GM18498 (cell line): ENCODE data around the gene NFATC1.
"Not testable (repeated sequence)": the region's sequence is repeated elsewhere in the genome, so short reads cannot be mapped to it uniquely, and the experiment has no call there.

Experiments used
- ATAC-seq: cut with Tn5 transposase; IDR thresholded peaks from one replicate; pipeline ENCODE4 v1.9.1; 2021; ENCODE audit warnings: mild to moderate bottlenecking, moderate library complexity; ENCODE audit not compliant: unreplicated experiment

Gene NFATC1

DNA sequence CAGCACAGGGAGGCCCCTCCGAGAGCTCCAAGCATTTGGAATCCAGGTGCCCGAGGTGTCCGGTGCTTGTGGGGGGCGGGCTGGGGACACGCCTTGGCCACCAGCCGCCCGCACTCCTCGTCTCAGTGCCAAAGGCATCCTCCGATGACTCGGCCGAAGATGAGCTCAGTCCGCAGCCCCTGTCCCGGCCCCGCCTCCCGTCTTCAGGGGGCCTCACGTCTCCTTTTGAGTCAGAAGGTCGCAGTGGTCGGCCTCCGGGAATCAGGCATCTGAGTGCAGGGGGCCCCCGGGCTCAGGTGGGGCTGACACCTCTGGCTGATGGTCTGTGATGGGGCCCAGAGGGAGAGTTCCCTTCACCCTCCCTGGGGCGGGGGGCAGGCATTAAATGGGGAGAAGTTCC, 74.8 kb downstream of the NFATC1 start:
- no peak for ATAC-seq

DNA sequence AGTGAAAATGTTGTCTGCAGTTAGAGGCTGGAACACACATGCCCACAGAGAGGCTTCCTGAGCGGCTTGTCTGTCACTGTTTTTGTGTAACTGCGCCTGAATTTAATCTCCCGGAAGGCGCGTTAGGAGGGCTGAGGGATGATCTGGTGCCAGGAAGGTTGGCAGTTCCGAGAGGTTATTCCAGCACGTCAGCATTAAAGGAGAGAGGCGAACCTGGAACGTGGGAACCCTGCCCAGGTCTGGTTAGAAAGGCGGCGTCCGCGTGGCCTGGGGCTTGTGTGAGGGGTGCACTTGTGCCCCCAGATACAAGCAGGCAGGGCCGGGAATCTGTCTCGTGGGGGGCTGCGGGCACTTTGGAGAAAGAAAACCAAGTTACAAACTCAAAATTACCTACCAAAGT, 75.3 kb downstream of the NFATC1 start:
- no peak for ATAC-seq

DNA sequence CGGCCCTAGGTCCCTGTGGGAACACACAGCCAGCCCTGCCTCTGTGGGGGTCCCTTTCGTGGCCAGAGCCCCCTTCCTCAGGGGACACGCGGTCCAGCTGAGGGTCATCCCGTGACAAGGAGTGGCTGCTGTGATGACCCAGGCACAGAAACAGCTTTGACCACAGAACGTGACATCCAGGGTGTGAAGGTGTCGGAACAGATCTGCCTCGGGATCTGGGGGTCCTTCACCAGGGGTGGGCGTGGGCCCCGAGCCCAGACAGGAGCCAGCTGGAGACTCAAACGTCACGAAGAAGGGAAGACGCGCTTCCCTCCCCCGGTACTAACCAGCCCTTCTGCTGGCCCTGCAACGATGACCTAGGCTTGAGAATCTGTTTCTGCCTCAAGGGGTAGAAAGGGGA, 75.9 kb downstream of the NFATC1 start:
- no peak for ATAC-seq

DNA sequence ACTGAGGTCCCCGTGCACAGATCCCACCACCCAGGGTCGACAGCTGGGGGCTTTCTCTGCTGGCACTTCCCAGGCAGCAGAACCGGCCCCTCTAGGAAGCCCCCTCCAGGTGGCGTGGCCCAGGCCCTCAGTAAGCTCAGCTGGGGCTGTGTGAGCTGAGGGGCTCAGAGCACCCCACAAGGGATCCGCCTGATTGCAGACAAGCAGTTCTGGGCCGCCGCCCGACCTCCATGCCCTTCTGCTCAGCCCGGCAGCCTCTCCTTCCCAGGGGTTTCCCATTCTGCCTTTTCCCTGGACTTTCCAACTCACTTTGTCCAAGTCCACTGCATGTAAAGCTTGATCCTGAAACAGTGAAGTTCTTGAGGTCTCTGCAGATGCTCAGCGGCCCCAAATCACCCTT, 76.4 kb downstream of the NFATC1 start:
- no peak for ATAC-seq

DNA sequence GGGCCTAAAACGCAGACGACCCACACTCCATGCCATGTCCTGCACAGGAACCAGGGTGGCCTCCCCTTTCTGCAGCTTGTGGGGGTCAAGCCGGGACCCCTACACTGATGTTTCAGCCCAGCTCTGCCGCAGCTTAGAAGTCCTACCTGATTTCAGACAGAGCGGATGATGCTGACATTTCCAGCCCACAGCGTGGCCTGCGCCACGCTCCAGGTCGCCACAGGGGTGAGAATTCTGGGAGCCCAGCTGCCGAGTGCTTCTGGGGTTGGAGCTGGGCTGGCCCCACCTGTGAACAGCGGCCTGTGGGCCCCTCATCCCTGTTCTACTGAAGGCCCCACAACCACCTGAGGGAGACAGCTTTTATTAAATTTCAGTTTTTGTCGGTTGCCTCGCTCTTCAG, 77.2 kb downstream of the NFATC1 start:
- no peak for ATAC-seq

DNA sequence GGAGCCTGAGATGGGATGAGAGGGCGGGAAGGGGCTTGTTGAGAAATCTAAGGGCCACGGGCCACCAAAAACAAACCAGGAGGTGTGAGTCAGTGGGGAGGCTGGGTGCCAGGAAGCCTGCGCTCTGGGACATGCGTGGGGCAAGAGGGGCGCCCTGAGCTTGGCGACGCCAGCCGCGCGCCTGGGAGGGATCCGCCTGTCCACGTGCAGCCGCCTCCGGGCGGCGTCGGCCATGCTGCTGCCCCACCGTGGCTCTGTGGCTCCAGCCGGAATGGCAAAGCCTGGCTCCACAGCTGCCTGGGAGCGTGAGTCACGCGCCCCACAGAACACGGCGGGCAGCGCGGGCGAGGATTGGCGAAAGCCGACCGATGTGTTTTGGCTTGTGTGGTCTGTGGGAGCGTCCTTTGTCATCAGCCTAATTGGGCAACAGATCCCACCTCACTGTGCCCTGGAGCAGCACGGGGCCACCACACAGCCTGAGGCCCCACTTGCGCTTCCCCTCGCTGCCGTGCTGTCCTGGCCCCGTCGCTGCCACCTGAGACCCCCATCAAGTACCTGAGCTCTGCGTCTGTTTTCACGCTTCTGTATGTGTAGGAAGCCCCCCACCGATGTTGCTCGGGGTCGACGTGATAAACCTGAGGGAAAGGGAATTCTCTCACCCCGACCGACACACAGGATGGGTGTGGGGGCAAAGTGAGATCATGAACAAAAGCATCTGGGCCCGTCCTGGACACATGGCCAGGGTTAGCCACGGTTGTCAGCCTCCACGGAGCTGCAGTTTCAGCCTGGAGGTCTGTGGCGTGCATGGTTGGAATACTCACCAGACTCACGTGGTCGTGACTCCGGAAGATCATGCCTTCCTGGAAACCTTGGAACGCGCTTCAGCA, 80.5 kb downstream of the NFATC1 start:
- ATAC-seq, result no peak

DNA sequence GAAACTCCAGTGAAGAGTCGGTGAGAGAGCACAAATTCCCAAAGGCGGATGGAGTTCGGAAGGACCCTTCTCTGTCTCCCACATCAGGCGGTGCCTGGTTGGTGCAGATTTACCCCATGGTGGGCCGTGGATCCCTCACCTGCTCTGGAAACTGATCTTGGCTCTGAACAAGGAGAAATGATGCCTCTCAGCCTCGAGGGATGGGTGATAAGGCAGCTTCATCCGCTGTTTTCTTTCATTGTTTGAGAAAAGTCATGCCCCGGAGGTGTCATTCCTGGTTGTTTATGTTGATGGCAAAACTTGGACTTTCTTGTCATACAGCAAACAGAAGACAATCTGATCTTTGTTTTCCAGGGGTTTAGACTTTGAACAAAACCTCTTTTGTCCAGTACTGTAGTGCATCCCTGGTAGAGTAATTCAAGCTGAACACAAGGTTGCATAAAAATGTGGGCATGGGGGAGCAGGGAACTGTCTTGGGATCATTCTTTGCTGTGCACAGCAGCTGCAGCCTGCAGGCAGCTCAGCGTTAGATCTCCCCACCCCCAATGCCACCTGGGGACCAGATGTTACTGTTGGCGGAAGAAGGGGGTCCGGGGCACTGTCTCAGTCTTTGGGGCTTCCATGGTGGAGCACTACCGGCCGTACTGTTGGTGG, 81.3 kb downstream of the NFATC1 start:
- ATAC-seq, result no peak

DNA sequence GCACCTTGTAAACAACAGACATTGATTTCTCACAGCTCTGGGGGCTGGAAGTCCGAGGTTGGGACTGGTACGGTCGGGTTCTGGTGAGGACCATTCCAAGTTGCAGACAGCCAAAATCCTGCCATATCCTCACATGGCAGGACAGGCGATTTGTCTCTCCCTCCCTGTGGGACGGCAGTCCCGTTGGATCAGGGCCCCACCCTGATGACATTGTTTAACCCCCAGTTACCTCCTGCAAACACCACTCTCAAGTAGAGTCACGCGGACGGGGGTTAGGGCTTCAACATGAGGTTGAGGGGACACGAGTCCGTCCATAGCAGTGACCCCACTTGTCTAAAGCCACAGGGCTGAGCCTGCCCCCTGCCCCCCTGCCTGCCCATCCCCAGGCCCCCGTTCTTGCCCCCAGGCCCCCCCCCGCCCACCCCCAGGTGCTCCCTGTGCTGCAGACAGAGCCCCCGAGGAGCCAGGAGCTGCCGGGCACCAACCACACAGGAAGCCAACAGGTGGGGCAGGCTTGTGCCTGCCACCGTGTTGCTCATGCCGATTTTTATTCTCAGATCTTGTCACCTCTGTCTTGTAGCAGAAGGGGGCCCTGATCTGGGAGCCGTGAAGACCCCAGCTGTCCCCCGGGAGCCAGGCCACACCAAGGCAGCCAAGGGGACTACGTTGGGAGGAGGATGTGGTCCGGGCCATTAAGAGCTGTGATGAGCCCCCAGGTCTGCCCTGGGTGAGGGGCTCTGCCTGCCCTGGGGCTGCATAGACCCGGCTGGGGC, 82.2 kb downstream of the NFATC1 start:
- ATAC-seq, result no peak

DNA sequence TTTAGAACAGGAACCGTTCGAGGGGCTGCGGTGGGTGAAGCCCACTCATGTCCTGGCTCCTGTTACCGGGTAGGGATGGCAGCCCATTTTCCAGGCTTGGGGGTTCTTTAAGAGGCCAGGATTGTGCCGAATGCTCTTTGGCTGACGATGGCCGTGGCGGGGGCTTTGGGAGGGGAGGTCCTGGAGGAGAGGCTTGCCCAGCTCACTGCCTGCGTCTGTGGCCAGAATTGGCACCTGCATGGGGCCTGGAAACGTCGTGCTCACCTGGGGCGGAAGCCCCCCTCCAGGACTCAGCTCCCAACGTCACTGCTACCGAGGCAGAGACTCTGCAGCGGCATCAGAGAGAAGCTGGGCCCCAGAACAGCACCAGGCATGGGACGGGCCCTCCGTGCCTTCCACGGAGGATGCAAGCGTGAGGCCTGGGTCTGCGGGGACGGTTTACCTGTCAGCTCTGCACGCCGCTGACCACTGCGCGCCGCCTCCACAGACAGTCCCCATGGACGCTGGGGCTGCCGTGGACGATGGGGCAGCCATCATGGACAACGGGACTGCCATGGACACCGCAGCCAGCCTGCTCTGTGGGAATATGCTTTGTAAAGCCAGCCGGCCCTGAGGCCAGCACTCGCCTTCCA, 82.9 kb downstream of the NFATC1 start:
- ATAC-seq, result no peak

DNA sequence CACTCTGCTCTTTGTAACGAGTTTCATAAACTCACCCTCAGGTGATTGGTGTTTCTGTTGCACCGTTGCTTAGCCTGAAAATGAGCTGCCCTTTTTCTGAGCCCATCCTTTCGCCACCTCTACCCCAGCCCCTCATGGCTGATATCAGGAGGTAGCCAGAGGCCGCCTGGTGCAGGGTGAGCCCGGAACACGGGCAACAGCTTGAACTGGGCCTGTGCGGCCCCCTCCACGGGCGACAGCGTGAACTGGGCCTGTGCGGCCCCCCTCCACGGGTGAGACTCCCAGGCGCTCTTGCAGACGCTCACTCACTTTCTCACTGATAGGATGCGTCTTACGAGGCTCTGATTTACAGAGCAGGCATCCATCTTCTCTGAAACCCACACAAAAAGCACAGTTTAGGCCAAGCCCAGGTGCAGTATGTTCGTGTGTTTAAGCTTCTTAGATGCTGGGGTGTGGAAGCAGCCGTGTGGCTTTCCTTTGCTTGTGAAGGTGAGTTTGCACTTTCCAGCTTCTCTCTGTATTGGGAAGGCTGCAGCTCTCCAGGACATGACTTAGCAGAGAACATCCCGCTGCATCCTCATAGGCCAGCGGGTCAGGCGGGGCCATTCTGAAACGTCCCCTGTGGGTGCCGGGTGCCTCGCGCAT, 83.5 kb downstream of the NFATC1 start:
- no peak for ATAC-seq

DNA sequence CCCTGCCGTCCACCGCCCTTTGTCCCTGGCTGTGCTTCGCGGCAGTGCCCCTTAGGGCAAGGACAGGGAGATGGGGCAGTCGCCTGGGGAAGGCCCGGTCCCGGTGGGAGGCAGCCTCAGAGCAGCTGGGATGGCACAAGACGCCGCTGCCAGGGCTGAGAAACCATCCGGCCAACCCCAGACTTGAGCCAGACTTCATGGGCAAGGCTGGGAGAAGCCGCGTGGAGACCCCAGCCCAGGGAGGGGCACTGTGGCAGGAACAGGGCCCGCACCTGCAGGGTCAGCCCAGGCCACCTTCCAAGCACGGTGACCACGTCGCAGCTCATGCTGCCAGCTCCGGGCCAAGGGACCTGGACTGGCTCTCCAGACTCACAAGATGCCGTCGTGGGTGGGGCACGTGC, 84.0 kb downstream of the NFATC1 start:
- ATAC-seq, result no peak

DNA sequence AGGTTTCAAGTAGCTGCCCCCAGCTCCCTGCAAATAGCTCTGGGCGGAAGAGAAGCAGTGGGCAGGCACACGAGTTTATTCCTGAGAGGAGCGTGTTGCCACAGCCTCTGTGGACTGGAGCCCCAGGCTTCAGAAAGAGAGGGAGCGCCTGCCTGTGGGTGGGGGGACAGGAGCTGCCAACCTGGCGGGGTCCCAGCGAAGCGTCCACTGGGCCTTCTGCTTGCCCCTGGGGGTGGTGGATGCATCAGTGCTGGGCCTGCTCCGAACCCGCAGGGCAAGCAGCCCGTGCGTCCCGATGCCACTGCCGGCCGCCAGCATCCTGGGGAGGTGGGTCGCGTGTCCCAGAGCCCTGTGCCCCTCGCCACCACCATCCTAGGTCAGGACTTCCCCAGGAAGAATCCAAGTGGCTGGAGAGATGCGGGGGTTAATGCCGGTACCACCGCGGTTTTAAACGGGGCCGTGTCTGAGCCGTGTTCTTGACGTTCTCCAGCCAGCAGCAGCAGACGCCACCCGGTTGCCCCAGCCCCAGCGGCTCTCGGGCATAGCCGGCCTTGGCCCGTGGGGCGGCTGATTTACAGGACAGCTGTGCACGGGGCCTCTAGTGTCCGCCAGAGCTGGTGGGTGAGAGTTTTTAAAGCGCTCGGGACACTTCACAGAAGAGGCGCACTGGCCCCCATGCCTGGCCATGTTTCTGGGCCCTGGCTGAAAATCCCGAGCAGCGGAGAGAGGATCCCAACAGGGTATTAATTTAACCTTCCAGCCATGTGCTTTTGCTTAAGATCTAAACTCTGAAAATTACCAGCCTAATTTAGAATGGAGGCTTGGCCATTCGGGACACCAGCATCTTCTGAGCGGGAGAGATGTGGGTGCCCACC, 84.7 kb downstream of the NFATC1 start:
- ATAC-seq, result no peak

DNA sequence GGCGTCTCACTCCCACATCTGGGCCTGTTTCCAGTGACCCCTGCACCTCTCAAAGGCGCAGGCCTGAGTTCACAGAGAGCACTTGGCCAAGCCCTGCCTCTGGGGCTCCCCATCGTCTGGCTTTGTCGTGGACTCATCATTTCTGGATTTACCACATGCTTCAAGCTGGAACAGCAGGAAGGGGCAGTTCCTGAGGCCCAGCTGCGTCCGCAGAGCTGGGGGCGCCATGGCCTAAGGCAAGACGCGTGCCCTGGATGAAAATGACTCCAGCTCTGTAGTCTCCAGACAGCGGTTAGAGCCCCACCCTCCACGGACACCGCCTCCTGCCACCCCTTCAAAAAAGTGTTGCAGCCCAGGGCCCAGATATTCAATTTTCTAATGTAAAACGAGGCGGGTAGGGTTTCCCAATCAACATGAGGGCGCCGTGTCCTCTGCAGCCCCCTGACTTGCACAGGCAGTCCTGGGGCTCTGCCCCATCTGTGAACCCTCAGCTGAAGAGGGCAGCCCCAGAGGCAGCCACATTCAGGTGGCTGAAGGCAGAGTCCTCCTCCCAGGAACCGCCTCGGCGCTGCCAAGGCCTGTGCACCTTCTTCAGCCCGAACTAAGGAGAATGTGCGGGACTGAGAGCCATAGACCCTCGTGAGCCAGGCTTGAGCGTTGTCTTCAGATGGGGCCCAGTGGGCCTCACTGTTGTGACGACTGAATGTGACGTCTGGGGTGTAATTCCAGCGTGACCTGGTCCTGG, 85.5 kb downstream of the NFATC1 start:
- no peak for ATAC-seq

DNA sequence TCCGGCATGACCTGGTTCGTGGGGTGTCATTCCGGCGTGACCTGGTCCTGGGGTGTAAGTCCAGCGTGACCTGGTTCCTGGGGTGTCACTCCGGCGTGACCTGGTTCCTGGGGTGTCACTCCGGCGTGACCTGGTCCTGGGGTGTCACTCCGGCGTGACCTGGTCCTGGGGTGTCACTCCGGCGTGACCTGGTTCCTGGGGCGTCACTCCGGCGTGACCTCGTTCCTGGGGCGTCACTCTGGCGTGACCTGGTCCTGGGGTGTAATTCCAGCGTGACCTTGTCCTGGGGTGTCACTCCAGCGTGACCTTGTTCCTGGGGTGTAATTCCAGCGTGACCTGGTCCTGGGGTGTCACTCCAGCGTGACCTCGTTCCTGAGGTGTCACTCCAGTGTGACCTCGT, 87.7 kb downstream of the NFATC1 start:
- ATAC-seq, result not testable (repeated sequence)

DNA sequence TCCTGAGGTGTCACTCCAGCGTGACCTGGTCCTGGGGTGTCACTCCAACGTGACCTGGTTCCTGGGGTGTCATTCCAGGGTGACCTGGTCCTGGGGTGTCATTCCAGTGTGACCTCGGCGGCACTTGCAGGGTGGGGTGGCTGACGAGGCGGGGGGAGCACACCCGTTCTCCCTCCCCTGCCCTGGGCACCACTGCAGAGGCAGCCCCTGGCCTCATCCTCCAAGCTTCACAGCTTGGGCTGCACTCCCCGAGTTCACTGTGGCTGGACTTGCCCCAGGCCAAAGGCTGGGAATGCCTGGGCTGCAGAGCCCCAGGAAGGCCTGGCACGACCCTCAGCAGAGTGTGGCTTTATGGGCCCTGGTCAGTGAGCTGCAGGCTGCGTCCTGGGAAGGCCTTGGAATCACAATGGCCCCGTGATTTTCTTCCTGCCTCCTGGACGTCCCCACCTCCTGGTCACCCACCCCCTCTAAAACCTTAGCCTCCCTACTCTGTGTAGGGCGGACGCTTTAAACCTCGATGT, 88.3 kb downstream of the NFATC1 start:
- no peak for ATAC-seq

DNA sequence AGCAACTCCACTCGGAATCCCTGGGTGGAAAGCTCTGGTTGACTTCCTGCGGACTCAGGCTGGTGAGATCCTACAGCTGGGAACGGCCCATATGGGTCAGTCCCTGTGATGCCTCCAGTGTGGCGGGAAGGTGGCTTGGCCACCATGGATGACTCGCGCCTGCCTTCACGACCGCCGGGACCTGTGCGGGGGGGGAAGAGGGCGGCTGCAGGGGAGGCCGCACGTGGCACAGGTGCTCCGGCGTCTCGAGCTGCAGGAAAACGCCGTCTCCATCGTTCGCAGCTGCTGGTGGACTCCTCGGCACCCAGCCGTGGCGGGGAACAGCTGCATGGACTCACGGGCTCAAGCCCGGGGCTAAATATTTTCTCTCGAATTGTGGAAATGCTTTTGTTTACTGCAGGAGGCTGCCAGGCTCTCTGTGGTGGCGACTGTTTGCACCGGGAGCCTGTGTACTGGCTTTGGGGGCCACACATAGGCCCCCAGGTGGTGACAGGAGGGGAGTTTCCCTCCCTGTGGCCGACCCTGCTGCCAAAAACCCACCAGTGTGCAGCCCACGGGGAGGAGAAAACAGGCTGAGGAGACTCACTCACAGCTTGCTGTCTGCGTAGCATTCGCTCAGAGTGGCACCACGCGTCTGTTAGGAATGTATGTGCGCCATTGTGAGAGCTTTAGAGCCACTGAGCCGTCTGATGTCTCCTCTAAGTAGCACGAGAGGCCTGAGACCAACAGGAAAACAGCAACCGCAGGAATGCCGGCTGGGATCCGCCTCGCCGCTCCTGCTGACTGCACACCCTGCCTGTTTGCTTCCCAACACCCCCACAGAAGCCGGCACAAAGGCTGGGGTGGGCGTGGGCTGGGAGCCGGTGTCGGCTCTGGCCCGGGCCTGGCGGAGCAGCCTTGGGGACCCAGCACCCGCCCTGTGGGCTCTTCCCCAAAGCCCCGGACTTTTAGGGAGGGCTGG, 89.2 kb downstream of the NFATC1 start:
- no peak for ATAC-seq

DNA sequence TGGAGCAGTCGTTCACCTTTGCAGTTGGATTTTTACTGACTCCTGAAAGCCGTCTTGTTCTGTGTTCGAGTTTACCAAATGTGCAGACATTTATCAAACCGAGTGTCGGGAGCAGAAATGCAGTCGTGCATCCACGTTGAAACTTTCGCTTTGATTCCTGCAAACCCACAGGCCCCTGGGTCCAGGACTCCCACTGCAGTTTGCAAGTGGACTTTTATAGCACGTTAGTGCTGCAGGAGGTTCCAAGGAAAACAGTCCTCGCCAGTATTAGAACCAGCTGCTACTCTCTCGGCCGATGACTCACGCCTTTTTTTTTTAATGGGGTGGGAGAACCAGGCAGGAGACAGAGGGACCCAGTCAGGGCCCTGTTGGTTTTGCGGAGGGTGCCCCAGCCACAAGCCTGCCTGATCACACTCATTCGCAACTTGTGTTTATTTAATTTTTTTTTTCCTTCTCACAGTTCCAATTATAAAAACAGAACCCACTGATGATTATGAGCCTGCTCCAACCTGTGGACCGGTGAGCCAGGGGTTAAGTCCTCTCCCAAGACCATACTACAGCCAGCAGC, 90.1 kb downstream of the NFATC1 start:
- no peak for ATAC-seq
